OCI-M2 (cell line): ENCODE measurements around the gene FXYD7.
"Not testable (repeated sequence)": the region's sequence is repeated elsewhere in the genome, so short reads cannot be mapped to it uniquely, and the experiment has no call there.

Experiments
- DNase-seq: peaks from one replicate; lab custom pipeline; 2025; ENCODE audit not compliant: unreplicated experiment; lab: John Stamatoyannopoulos, UW

The FXYD7 gene

DNA sequence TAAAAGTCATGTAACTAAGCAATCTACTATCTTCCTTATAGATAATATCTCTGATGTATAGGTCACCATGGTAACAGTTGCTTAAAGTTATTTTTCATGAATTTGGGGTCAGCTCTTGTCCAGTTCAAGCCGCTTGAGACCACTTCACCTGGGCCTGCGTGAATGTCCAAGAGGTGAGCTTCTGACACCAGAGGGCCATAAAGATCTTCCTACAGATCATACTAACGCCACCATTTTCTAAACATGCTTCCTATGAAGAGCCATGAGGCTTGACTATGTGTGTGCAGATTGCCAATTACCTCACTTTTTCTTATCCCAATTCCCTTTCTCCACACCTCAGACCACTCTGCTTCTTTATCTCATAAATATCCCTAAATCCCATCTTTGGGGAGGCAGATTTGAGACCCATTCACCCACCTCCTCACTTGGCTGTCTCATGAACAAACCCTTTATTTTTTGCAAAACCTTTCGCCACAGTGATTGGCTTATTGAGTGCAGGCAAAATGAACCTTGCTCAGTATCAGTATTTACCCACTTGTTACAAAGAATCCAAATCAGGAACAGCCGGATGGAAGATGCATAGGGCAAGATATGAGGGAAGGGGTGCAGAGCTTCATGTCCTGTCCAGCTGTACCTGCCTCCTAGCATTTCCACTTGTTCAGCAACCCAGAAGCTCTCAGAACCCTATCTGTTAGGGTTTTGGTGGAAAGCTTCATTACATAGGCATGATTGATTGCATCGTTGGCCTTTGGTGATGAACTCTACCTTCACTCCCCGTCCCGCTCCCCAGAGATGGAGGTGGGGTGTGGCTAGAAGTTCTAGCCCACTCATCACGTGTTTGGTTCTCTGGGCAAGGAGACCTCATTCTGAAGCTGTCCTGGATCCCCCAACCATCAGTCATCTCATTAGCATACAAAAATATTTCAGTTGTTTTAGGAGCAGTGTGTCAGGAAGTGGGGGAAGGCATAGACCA is 51.2 kb downstream of the FXYD7 start:
- DNase-seq, result no peak

DNA sequence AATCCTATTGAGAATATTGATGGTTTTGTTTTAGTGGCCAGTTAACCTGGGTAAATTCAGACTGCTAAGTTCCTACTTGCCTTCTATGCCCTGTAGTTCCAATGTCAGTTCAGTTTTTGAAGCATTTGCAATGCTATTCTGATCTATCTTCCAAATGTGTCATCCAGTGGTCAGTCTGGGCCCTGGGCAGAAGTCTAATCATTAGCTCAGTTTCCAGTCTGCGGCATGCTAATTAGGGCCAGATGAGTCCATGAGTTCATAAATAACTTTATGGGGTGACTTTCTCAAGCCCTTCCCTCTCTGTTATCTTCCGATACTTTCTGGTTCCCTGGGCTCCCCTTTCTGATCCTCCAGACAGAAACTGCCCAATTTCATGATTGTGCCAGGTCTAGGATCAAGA is 52.8 kb downstream of the FXYD7 start:
- no peak for DNase-seq

DNA sequence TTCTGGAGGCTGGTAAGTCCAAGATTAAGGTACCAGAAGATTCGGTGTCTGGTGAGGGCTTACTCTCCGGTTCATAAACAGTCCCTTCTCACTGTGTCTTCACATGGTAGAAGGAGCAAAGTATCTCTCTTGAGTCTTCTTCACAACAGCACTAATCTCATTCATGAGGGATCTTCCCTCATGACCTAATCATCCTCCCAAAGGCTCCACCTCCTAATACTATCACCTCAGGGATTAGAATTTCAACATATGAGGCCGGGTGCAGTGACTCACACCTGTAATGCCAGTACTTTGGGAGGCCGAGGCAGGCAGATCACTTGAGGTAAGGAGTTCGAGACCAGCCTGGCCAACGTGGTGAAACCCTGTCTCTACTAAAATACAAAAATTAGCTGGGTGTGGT is 53.8 kb downstream of the FXYD7 start:
- DNase-seq, result not testable (repeated sequence)

DNA sequence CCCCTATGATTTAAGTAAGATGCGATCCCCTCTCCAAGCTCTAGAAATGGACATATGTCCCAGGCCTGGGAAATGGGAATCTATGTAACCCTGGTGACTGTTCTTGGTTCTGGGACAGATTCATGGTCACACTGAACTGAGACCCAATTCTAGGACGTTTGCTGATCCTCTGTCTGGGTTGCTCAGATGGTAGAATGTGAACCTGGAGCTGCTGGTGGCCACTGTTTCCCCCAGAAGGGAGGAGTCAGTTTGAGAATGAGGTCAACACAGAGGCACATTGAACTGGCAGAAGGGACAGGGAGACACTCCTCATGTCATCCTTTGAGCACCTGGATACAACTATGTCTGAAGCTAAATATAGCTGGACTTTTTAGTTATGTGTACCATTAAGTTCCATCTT is 56.4 kb downstream of the FXYD7 start:
- DNase-seq, result no peak

DNA sequence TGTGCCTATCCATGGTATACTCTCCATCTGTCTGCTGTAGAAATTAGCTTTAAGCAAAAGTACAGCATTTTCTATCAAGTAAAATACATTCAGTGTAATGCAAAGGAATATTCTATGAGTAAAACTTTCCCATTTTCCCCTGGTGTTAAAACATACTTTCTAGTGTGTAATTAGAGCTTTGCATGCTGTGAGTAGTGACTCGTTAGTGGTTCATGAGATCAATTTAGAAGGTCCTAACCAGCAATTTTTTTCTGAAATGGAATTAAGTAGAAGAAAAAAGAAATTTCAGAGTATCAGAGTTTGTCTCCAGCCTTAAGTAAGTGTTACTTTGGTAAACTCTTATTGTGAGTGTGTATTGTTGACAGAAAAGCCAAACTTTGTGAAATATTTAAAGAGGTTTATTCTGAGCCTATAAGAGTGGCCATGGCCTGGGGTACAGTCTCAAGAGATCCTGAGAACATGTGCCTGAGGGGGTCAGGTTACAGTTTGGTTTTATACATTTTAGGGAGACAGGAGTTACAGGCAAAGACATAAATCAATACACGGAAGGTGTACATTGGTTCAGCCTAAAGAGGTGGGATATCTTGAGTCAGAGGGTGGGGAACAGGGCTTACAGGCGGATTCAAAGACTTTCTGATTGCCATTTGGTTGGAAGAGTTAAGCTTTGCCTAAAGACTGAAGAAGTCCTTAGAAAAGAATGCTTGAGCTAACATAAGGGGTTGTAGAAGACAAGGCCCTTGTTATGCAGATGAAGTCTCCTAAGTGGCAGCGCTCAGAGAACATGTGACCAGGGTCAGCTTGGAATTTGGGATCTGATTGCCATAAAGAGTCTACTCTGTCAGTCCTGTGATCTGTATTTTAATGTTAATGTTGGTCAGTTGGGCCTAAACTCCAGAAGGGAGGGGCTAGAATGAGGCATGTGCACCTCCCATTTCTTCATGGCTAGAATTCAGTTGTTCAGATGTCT is 60.0 kb downstream of the FXYD7 start:
- DNase-seq, result no peak
